K562 (cell line): Measurements from ENCODE around the gene TRDMT1. TPM values are rescaled to one million over a fixed set of nuclear protein-coding genes. Genes with fewer than 3 reads are reported as not detected.

ENCODE experiments used
- ARID2 ChIP-seq: fragments of 450-650 bp; IDR thresholded peaks from 2 replicates; pipeline ENCODE4 v1.6.1; 2017; ENCODE audit warnings: antibody characterized with exemption, mild to moderate bottlenecking
- CCNT2 ChIP-seq: IDR thresholded peaks from 2 replicates; pipeline ENCODE4 v1.6.1; 2011; ENCODE audit warnings: borderline replicate concordance, low read depth, mild to moderate bottlenecking, moderate library complexity, mixed read lengths, low read length; ENCODE audit not compliant: insufficient read length; ENCODE audit errors: extremely low read depth
- CREBBP ChIP-seq: IDR thresholded peaks from one replicate; pipeline ENCODE4 v1.6.1; 2012; ENCODE audit warnings: low read depth, mild to moderate bottlenecking, control low read depth, inconsistent platforms, low read length
- DDX20 ChIP-seq: fragments of 450-650 bp; IDR thresholded peaks from 2 replicates; pipeline ENCODE4 v1.6.1; 2016; ENCODE audit warnings: missing genetic modification characterization, low read depth, mild to moderate bottlenecking, missing compliant biosample characterization, moderate library complexity
- FOXO4 ChIP-seq: fragments of 450-650 bp; formaldehyde crosslinking; IDR thresholded peaks from 2 replicates; pipeline ENCODE4 v1.4.0; 2020; ENCODE audit warnings: mild to moderate bottlenecking, moderate library complexity
- NCOA2 ChIP-seq, 2 experiments: fragments of 450-650 bp; IDR thresholded peaks; 2 replicates each; pipeline ENCODE4 v1.6.1; 2018; ENCODE audit warnings: mild to moderate bottlenecking in 2 of 2, moderate library complexity in 1 of 2; ENCODE audit not compliant: partially characterized antibody in 2 of 2
- RBM22 ChIP-seq: fragments of 200-400 bp; formaldehyde crosslinking; IDR thresholded peaks from 2 replicates; pipeline ENCODE4 v1.6.1; 2018; ENCODE audit warnings: low read length, low read depth; ENCODE audit not compliant: poor library complexity, severe bottlenecking
- TSHZ1 ChIP-seq: fragments of 250-450 bp; sonication (Bioruptor Pico); IDR thresholded peaks from 2 replicates; pipeline ENCODE4 v1.4.0; 2020; ENCODE audit warnings: mild to moderate bottlenecking, moderate library complexity
- polyA plus RNA-seq, 8 experiments: library from polyadenylated mRNA; depleted of rRNA in 4 of 8; stranded (reverse) in 5 of 8; unstranded in 3 of 8; fragments of >200 nt; fragmentation: Nextera tagmentation in 2 of 8; fragmentation: Illumina TruSeq in 1 of 8; extraction: Ambion mirVana in 2 of 8; extraction: Trizol in 1 of 8; gene quantifications; 2 replicates each; pipeline versions ENCODE4 v1.2.1 to v1.2.3, GENCODE V29; 2011 to 2014; ENCODE audit warnings: inconsistent platforms in 1 of 8, missing spikeins in 1 of 8
- total RNA-seq, 7 experiments: library from RNA; depleted of rRNA in 6 of 7; stranded (reverse); fragments of >200 nt in 6 of 7; fragmentation: Illumina TruSeq in 2 of 7; extraction: Trizol in 2 of 7; gene quantifications; 2 replicates each; pipeline versions ENCODE4 v1.2.1 to v1.2.3, GENCODE V29; 2011 to 2021; ENCODE audit warnings: low replicate concordance in 1 of 7
- TF ChIP-seq, protein P1 (sequence below): fragments of 450-650 bp; IDR thresholded peaks from 2 replicates; pipeline ENCODE4 v1.6.1; 2016; ENCODE audit warnings: low read depth
- TF ChIP-seq, protein P2 (sequence below): fragments of 450-650 bp; IDR thresholded peaks from 2 replicates; pipeline ENCODE4 v1.6.1; 2016; ENCODE audit warnings: low read depth, mild to moderate bottlenecking, moderate library complexity

Gene TRDMT1
- total and polyA plus RNA-seq, 9 of the 15 experiments (the other 6 are each of a cell fraction or from before 2014, with no cell fraction given) = 5.4 to 12.6 (median 9.3) TPM

- TF ChIP-seq TSHZ1 (CRISPR knock-in tag) (no peak), NCOA2 (IDR thresholded peaks at IDR 0.05; ENCODE audit: partially characterized antibody in 2 of 2) (no peak), DDX20 (tag) (no peak), ARID2 (no peak), CCNT2 (peak; percentile 20), RBM22 (no peak), CREBBP (no peak), FOXO4 (CRISPR knock-in tag) (no peak)
- TF ChIP-seq, protein P1, sequence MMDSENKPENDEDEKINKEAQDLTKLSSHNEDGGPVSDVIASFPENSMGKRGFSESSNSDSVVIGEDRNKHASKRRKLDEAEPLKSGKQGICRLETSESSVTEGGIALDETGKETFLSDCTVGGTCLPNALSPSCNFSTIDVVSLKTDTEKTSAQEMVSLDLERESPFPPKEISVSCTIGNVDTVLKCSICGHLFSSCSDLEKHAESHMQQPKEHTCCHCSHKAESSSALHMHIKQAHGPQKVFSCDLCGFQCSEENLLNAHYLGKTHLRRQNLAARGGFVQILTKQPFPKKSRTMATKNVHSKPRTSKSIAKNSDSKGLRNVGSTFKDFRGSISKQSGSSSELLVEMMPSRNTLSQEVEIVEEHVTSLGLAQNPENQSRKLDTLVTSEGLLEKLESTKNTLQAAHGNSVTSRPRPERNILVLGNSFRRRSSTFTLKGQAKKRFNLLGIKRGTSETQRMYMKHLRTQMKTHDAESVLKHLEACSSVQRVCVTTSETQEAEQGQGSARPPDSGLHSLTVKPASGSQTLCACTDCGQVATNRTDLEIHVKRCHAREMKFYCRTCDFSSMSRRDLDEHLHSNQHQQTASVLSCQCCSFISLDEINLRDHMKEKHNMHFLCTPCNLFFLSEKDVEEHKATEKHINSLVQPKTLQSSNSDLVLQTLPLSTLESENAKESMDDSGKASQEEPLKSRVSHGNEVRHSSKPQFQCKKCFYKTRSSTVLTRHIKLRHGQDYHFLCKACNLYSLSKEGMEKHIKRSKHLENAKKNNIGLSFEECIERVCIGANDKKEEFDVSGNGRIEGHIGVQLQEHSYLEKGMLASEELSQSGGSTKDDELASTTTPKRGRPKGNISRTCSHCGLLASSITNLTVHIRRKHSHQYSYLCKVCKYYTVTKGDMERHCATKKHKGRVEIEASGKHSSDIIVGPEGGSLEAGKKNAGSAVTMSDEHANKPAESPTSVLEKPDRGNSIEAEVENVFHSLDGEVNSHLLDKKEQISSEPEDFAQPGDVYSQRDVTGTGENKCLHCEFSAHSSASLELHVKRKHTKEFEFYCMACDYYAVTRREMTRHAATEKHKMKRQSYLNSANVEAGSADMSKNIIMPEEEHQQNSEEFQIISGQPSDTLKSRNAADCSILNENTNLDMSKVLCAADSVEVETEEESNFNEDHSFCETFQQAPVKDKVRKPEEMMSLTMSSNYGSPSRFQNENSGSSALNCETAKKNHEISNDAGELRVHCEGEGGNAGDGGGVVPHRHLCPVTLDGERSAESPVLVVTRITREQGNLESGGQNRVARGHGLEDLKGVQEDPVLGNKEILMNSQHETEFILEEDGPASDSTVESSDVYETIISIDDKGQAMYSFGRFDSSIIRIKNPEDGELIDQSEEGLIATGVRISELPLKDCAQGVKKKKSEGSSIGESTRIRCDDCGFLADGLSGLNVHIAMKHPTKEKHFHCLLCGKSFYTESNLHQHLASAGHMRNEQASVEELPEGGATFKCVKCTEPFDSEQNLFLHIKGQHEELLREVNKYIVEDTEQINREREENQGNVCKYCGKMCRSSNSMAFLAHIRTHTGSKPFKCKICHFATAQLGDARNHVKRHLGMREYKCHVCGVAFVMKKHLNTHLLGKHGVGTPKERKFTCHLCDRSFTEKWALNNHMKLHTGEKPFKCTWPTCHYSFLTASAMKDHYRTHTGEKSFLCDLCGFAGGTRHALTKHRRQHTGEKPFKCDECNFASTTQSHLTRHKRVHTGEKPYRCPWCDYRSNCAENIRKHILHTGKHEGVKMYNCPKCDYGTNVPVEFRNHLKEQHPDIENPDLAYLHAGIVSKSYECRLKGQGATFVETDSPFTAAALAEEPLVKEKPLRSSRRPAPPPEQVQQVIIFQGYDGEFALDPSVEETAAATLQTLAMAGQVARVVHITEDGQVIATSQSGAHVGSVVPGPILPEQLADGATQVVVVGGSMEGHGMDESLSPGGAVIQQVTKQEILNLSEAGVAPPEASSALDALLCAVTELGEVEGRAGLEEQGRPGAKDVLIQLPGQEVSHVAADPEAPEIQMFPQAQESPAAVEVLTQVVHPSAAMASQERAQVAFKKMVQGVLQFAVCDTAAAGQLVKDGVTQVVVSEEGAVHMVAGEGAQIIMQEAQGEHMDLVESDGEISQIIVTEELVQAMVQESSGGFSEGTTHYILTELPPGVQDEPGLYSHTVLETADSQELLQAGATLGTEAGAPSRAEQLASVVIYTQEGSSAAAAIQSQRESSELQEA = no peak
- TF ChIP-seq, protein P2, sequence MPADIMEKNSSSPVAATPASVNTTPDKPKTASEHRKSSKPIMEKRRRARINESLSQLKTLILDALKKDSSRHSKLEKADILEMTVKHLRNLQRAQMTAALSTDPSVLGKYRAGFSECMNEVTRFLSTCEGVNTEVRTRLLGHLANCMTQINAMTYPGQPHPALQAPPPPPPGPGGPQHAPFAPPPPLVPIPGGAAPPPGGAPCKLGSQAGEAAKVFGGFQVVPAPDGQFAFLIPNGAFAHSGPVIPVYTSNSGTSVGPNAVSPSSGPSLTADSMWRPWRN = peak; percentile 10; the same call in 1 of the 2 replicates
Observed at GRCh38 chr10:17227367-17228090, 26.1 kb upstream of the TRDMT1 start (continued).
